GM18907 (cell line): Measurements from ENCODE around the gene SEMA4D.

Experiments used
- ATAC-seq: cut with Tn5 transposase; IDR thresholded peaks from one replicate; pipeline ENCODE4 v1.9.1; 2021; ENCODE audit warnings: mild to moderate bottlenecking, moderate library complexity; ENCODE audit not compliant: unreplicated experiment

SEMA4D gene

GRCh38 chr9:89435071-89435823 lies 62.7 kb downstream of the SEMA4D start:
- no peak for ATAC-seq

- ATAC-seq, result no peak
Measured at GRCh38 chr9:89434636-89435035, 63.3 kb downstream of the SEMA4D start.

- no peak for ATAC-seq
Measured at GRCh38 chr9:89433826-89434225, 64.1 kb downstream of the SEMA4D start.

GRCh38 chr9:89432986-89433530 lies 64.9 kb downstream of the SEMA4D start:
- no peak for ATAC-seq

- no peak for ATAC-seq
Measured at GRCh38 chr9:89431930-89432725, 65.8 kb downstream of the SEMA4D start.

GRCh38 chr9:89430995-89431394 lies 66.9 kb downstream of the SEMA4D start:
- ATAC-seq, result no peak

GRCh38 chr9:89428901-89429890 lies 68.7 kb downstream of the SEMA4D start:
- ATAC-seq, result no peak

GRCh38 chr9:89428222-89428761 lies 69.6 kb downstream of the SEMA4D start:
- ATAC-seq, result no peak

GRCh38 chr9:89427621-89428221 lies 70.2 kb downstream of the SEMA4D start:
- no peak for ATAC-seq

GRCh38 chr9:89426384-89426961 lies 71.4 kb downstream of the SEMA4D start:
- peak; percentile 78 for ATAC-seq

GRCh38 chr9:89425921-89426383 lies 72.0 kb downstream of the SEMA4D start:
- ATAC-seq, result peak; percentile 10

- ATAC-seq, result no peak
Measured at GRCh38 chr9:89425024-89425805, 72.7 kb downstream of the SEMA4D start.

- no peak for ATAC-seq
Measured at GRCh38 chr9:89422151-89422975, 75.5 kb downstream of the SEMA4D start.

GRCh38 chr9:89421595-89421994 lies 76.3 kb downstream of the SEMA4D start:
- no peak for ATAC-seq

GRCh38 chr9:89420397-89421178 lies 77.3 kb downstream of the SEMA4D start:
- ATAC-seq, result peak; percentile 1

- ATAC-seq, result peak; percentile 38
Measured at GRCh38 chr9:89419978-89420394, 77.9 kb downstream of the SEMA4D start.
